Stomach (tissue), 4 donors: Measurements from ENCODE around the gene ADAM22.

Experiments
- CTCF ChIP-seq, 7 experiments: fragments of 450-650 bp in 4 of 7; fragments of 200-600 bp in 3 of 7; sonication (generic) in 3 of 7; IDR thresholded peaks; one replicate each; pipeline ENCODE4 v1.5.1; 2016 to 2019; ENCODE audit warnings: antibody characterized with exemption in 7 of 7, control low read depth in 2 of 7, mild to moderate bottlenecking in 1 of 7
- EP300 ChIP-seq: sonication (generic); formaldehyde crosslinking; IDR thresholded peaks from one replicate; pipeline ENCODE4 v1.6.1; 2017; ENCODE audit warnings: antibody characterized with exemption

DNA sequence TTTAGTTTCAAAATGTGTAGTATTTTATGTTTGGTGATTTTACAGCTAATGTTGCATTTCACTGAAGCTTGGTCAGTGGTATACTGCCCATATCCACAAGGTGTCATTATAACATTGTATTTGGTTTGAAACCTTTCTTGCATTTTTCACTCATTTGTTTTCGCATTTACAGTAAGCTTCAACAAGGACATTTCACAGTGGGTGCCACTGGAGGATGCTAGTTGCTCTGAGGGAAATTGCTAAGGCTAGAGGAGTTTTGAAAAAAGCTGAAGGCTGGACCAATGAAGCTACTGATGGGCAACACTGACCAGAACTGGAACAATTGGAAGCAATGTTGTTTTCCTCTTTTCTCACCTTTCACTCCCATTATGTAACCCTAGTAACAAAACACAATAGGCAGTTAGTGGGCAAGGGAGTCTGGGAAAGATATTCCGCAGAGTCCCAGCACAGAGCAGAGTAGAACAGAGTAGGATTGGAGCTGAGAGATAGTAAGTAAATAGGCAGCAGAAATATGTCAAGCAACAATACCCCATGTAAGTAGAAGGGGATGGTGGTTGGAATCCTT lies 309.4 kb downstream of the ADAM22 start:
- TF ChIP-seq CTCF (IDR thresholded peaks at IDR 0.05): peak in 5 of 7 experiments; percentile 56 to 87 (median 69)
- TF ChIP-seq EP300: no peak
